Endothelial cell of umbilical vein (primary cell): ENCODE measurements around the gene MVD. TPM values are rescaled to one million over a fixed set of nuclear protein-coding genes. Genes with fewer than 3 reads are reported as not detected.

Experiments used
- BruUV-seq: library from RNA; stranded (reverse); fragments of 400-500 nt; replicated peaks from 2 replicates; lab custom pipeline; 2021; lab: Mats Ljungman, UMichigan
- CTCF ChIA-PET: fragments of 300-600, 350-600 bp; sonication (Branson Sonifier 250); formaldehyde crosslinking; loops from one replicate; lab custom pipeline; 2021; ENCODE audit warnings: antibody characterized with exemption, inconsistent platforms; lab: Charles Lee
- POLR2A ChIA-PET: fragments of 300-600, 350-600 bp; sonication (Branson Sonifier 250); formaldehyde crosslinking; loops from one replicate; lab custom pipeline; 2021; ENCODE audit warnings: antibody characterized with exemption, inconsistent platforms; lab: Charles Lee
- DNase-seq: peaks from one replicate; pipeline ENCODE4 v3.0.0-alpha.2; 2011; ENCODE audit warnings: low read depth, low spot score
- FAIRE-seq: peaks from 2 replicates; lab custom pipeline; 2011; peaks lifted over from hg19 to GRCh38; lab: Jason Lieb, UNC
- H2AFZ ChIP-seq: 2 replicates; pipeline ENCODE4 v1.6.0; 2012; ENCODE audit warnings: low read depth, low read length, control low read depth, inconsistent platforms
- H3K27ac ChIP-seq: 2 replicates; pipeline ENCODE4 v1.5.1; 2011; ENCODE audit warnings: low read depth, mild to moderate bottlenecking, control low read depth, low read length, moderate library complexity; ENCODE audit not compliant: insufficient read depth
- H3K27me3 ChIP-seq, 2 experiments: 2 replicates each; pipeline versions ENCODE4 v1.6.0 to v1.6.1; 2011; ENCODE audit warnings: low read length in 2 of 2, mixed read lengths in 1 of 2; ENCODE audit not compliant: control insufficient read depth in 2 of 2, insufficient read depth in 2 of 2
- H3K36me3 ChIP-seq, 2 experiments: 2 replicates in 1 of 2; 3 replicates in 1 of 2; pipeline ENCODE4 v1.5.1; 2011; ENCODE audit warnings: low read length in 2 of 2, mild to moderate bottlenecking in 1 of 2, moderate library complexity in 1 of 2; ENCODE audit not compliant: control insufficient read depth in 2 of 2, insufficient read depth in 2 of 2; ENCODE audit errors: extremely low read depth in 1 of 2
- H3K4me1 ChIP-seq: 3 replicates; pipeline ENCODE4 v1.5.1; 2011; ENCODE audit warnings: mild to moderate bottlenecking, low read length; ENCODE audit not compliant: control insufficient read depth, insufficient read depth; ENCODE audit errors: extremely low read depth
- H3K4me2 ChIP-seq: 2 replicates; pipeline ENCODE4 v1.6.1; 2011; ENCODE audit warnings: low read length, control low read depth, mixed read lengths; ENCODE audit not compliant: insufficient read depth
- H3K4me3 ChIP-seq, 3 experiments: fragments of 200-600 bp in 1 of 3; sonication (generic), shearing (Covaris generic) in 1 of 3; replicated peaks in 1 of 3; 2 replicates each; pipeline ENCODE4 v1.5.1; 2011 to 2016; ENCODE audit warnings: control low read depth in 3 of 3, low read length in 3 of 3, mild to moderate bottlenecking in 2 of 3, inconsistent platforms in 1 of 3, low read depth in 1 of 3, moderate library complexity in 1 of 3; ENCODE audit not compliant: insufficient read depth in 1 of 3
- H3K79me2 ChIP-seq: 2 replicates; pipeline ENCODE4 v1.6.0; 2012; ENCODE audit warnings: low read length, inconsistent platforms; ENCODE audit not compliant: control insufficient read depth, insufficient read depth
- H3K9ac ChIP-seq: replicated peaks from 2 replicates; pipeline ENCODE3; 2011; ENCODE audit warnings: low read length, control low read depth; ENCODE audit not compliant: insufficient read depth; ENCODE audit errors: extremely low read depth
- H3K9me1 ChIP-seq: replicated peaks from 3 replicates; pipeline ENCODE4 v1.6.0; 2011; ENCODE audit warnings: mild to moderate bottlenecking, low read length; ENCODE audit not compliant: control insufficient read depth, insufficient read depth; ENCODE audit errors: extremely low read depth
- H3K9me3 ChIP-seq: replicated peaks from 2 replicates; pipeline ENCODE4 v1.5.1; 2012; ENCODE audit warnings: low read length, inconsistent platforms; ENCODE audit not compliant: control insufficient read depth, insufficient read depth
- H4K20me1 ChIP-seq: replicated peaks from 2 replicates; pipeline ENCODE3; 2011; ENCODE audit warnings: mild to moderate bottlenecking, low read length; ENCODE audit not compliant: control insufficient read depth, insufficient read depth; ENCODE audit errors: extremely low read depth
- EZH2 ChIP-seq: IDR thresholded peaks from 2 replicates; pipeline ENCODE4 v1.6.1; 2012; ENCODE audit warnings: borderline replicate concordance, low read depth, mild to moderate bottlenecking, moderate library complexity, low read length, inconsistent platforms; ENCODE audit not compliant: severe bottlenecking
- GATA2 ChIP-seq: IDR thresholded peaks from 2 replicates; pipeline ENCODE4 v1.7.0; 2011; ENCODE audit warnings: low read depth, mild to moderate bottlenecking, moderate library complexity, mixed read lengths, low read length; ENCODE audit not compliant: insufficient read length, insufficient read depth
- JUN ChIP-seq: IDR thresholded peaks from 2 replicates; pipeline ENCODE4 v1.6.1; 2011; ENCODE audit warnings: borderline replicate concordance, low read depth; ENCODE audit not compliant: insufficient read length, insufficient read depth
- POLR2AphosphoS5 ChIP-seq: IDR thresholded peaks from 2 replicates; pipeline ENCODE4 v1.6.1; 2012; ENCODE audit warnings: low read depth, mild to moderate bottlenecking, control low read depth, low read length, moderate library complexity; ENCODE audit not compliant: insufficient read depth
- dilution Hi-C: fragments of 300-500 bp; cut with MboI; formaldehyde crosslinking; loops from one replicate; pipeline ENCODE4 v1.15.0; 2019; ENCODE audit warnings: low sequenced_read_pairs; ENCODE audit not compliant: extremely low pct_ligation_motif_present
- intact Hi-C: fragments of 100-400 bp; cut with micrococcal nuclease; formaldehyde crosslinking; loops from one replicate; pipeline ENCODE4 v1.10.0; 2022
- polyA plus RNA-seq, 4 experiments: library from polyadenylated mRNA; depleted of rRNA in 3 of 4; stranded (reverse) in 3 of 4; unstranded in 1 of 4; fragments of >200 nt; gene quantifications; 2 replicates each; pipeline versions ENCODE4 v1.2.1 to v1.2.3, GENCODE V29; 2011 to 2012; ENCODE audit warnings: missing spikeins in 1 of 4
- total RNA-seq: library from RNA; stranded (reverse); gene quantifications from 2 replicates; pipeline ENCODE4 v1.2.3, GENCODE V29; 2021

The MVD gene
- total and polyA plus RNA-seq, 2 donors (not counting 3 experiments of a cell fraction or from before 2014, with no cell fraction given): 64.4 to 142 TPM

GRCh38 chr16:88642881-88643643, 19.8 kb downstream of the MVD start:
- DNase-seq: no peak
- Histone ChIP-seq H3K9ac (no peak overlapping the region), H3K79me2 (no peaks in the 10 kb centered on the region), H3K27me3 (peaks cover 9 to 19% of the 10 kb centered on the region in 2 experiments), H3K4me1 (no peaks in the 10 kb centered on the region), H2AFZ (no peak overlapping the region), H3K9me3 (no peaks in the 10 kb centered on the region), H3K4me3 (no peak overlapping the region), H3K36me3 (no peaks in the 10 kb centered on the region), H4K20me1 (no peaks in the 10 kb centered on the region), H3K9me1 (no peaks in the 10 kb centered on the region), H3K4me2 (no peak overlapping the region), H3K27ac (no peak overlapping the region)
- no TSS peak for BruUV-seq
- TF ChIP-seq GATA2 (no peak), POLR2AphosphoS5 (no peak), JUN (no peak)
- no peak for FAIRE-seq
- intact Hi-C loops (no loop called here), dilution Hi-C loops (no loop called here)
- ChIA-PET POLR2A (no interaction called here), CTCF (no interaction called here)

DNA sequence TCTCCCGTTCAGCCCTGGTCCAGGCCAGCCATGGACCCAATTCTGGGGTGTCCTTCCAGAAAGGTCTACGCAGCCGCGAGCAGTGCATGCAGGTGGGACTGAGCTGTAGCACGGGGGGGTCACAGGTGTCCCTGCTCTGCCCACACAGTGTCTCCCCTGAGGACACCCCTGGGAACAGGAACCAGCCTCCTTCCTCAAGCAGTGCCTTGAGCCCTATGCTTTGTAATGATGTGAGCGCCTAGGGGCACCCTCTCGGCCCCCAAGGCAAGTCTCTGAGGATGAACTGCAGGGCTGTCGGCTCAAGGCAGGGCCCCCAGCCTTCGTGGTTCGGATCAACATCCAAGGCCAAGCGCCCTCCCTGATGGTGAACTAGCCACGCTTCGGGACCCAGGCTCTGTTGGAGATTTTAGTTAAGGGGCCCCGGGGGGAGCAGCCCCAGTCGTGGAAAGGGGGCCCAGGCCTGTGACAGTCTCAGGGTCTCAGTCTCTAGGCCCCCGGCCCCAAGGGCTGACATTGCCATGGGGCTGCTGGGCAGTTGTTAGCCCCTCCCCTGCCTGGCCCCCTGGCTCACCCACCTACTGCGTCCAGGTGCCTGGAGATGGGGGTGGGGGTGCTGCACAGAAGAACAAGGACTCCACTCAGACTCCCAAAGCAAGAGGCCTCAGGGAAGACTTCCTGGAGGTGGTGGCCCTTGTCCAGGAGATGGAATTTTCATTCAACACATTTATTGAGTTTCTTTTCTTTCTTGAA, 22.2 kb downstream of the MVD start:
- intact Hi-C loops: no loop called here

More for the DNA sequence above, 22.2 kb downstream of the MVD start:
- dilution Hi-C loops: no loop called here
- H3K9me1 ChIP-seq: no peaks in the 10 kb centered on the region
- no peak overlapping the region for H3K4me3 ChIP-seq
- FAIRE-seq: no peak
- H3K79me2 ChIP-seq: no peaks in the 10 kb centered on the region
- POLR2A ChIA-PET: no interaction called here
- H3K4me1 ChIP-seq: no peaks in the 10 kb centered on the region
- H3K9me3 ChIP-seq: no peaks in the 10 kb centered on the region
- no peak overlapping the region for H3K27ac ChIP-seq
- CTCF ChIA-PET: no interaction called here
- no peak overlapping the region for H3K4me2 ChIP-seq
- no peak overlapping the region for H2AFZ ChIP-seq
- no peaks in the 10 kb centered on the region for H3K36me3 ChIP-seq
- no peak for TF ChIP-seq EZH2
- H4K20me1 ChIP-seq: no peaks in the 10 kb centered on the region
- no peak overlapping the region for H3K9ac ChIP-seq
- DNase-seq: no peak
- peaks cover 9 to 19% of the 10 kb centered on the region in 2 experiments for H3K27me3 ChIP-seq
- BruUV-seq: no TSS peak
